Right lobe of liver (tissue), 4 donors: ENCODE results near the gene CCZ1B.
"Not testable (repeated sequence)": the region's sequence is repeated elsewhere in the genome, so short reads cannot be mapped to it uniquely, and the experiment has no call there.

ENCODE experiments used
- CTCF ChIP-seq, 4 donors: fragments of 200-600 bp in 3 of 4; fragments of 450-650 bp in 1 of 4; IDR thresholded peaks; one replicate each; pipeline versions ENCODE4 v1.5.1 to v1.8.0; 2016 to 2022; ENCODE audit warnings: antibody characterized with exemption in 4 of 4, mild to moderate bottlenecking in 2 of 4
- POLR2A ChIP-seq: fragments of 450-650 bp; IDR thresholded peaks from one replicate; pipeline ENCODE4 v1.6.1; 2017; ENCODE audit warnings: antibody characterized with exemption, mild to moderate bottlenecking
- donor health status: DM: no; HTN: no; CAD: no.
- donor health status: DM: no; HTN: no; CAD: no.
- donor health status: DM: no; HTN: yes; CAD: no.

GRCh38 chr7:6807393-6807918, 18.6 kb downstream of the CCZ1B start:
- TF ChIP-seq CTCF (IDR thresholded peaks at IDR 0.05); POLR2A: not testable (repeated sequence)
